Measurements from ENCODE around the gene WNT9A. TPM values are rescaled to one million over a fixed set of nuclear protein-coding genes. Genes with fewer than 3 reads are reported as not detected.

Gene WNT9A
- total and polyA plus RNA-seq, 4 donors, result 2.6 to 8.6 (median 4.9) TPM

DNA sequence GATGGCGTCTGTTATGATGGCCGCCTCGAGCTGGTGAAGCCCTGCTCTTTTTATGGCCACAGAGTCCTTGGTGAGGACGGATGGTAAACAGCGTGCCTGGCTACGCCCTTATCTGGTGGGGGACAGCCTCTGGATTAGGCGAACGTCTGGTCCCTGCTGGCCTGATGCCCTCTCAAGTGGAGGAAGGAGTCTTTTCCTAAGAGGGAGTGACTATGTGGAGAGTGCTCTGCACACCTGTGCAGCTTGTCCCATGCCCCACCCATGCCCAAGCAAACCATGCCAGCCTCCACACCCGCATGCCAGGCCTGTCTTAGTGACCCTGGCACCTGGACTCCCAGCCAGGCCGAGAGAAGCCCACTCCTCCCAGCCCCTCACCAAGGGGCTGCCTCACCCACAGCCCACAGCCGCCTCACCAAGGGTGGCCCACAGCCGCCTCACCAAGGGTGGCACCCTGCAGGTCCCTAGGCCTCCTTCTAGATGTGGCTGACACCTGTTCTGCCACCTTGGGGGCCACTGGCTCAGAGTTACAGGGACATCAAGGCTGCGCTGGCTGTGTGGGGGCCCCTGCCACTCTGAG, 40.2 kb downstream of the WNT9A start:
- DNase-seq (no peak), ATAC-seq (ENCODE audit: insufficient read depth, low FRiP score) (no peak)
- WGBS, 2 donors, result 78 to 88% methylated on average over 13 of the region's 13 CpGs
- no peak for TF ChIP-seq CTCF (IDR thresholded peaks at IDR 0.05; ENCODE audit: control extremely low read depth, extremely low read depth)
- no peaks in the 10 kb centered on the region for H3K27me3 ChIP-seq (ENCODE audit: control insufficient read depth in 3 of 3, insufficient read depth in 3 of 3, low read length in 2 of 3)
- no peaks in the 10 kb centered on the region for H3K36me3 ChIP-seq (ENCODE audit: control insufficient read depth in 4 of 4, insufficient read depth in 4 of 4, low read length in 4 of 4)
- H3K9ac ChIP-seq (ENCODE audit: insufficient read depth in 1 of 2, low read length in 2 of 2), result no peak overlapping the region
- no peak overlapping the region for H3K27ac ChIP-seq (ENCODE audit: low read depth in 1 of 2, low read length in 1 of 2)
- no peak overlapping the region for H3K4me3 ChIP-seq
- H3K4me1 ChIP-seq (ENCODE audit: control insufficient read depth in 5 of 5, insufficient read depth in 5 of 5, low read length in 5 of 5), result peaks cover 0 to 4% (median 0%) of the 10 kb centered on the region in 5 donors
- no peaks in the 10 kb centered on the region for H3K9me3 ChIP-seq (ENCODE audit: control insufficient read depth in 4 of 4, insufficient read depth in 3 of 4, low read length in 3 of 4)

DNA sequence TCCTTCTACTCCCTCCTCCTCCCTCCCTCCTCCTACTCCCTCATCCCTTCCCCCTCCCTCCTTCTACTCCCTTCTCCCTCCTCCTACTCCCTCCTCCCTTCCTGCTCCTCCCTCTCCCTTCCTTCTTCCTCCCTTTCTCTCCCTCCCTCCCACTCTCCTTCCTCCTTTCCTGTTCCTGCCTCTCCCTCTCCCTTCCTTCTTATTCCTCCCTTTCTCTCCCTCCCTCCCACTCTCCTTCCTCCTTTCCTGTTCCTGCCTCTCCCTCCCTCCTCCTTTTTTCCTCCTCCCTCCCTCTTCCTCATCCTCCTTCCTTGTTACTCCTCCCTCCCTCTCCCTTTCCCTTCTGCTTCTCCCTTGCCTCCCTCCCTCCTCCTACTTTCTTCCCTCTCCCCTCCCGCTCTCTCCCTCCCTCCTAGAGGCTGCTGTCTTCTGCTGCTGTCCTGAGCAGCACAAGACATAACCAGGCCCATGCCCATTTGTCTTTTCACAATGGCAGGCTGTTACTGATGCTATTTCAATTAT, 41.1 kb downstream of the WNT9A start:
- H3K27me3 ChIP-seq (ENCODE audit: control insufficient read depth in 3 of 3, insufficient read depth in 3 of 3, low read length in 2 of 3), result no peaks in the 10 kb centered on the region
- no peak overlapping the region for H3K9ac ChIP-seq (ENCODE audit: insufficient read depth in 1 of 2, low read length in 2 of 2)
- H3K27ac ChIP-seq (ENCODE audit: low read depth in 1 of 2, low read length in 1 of 2), result no peak overlapping the region
- no peaks in the 10 kb centered on the region for H3K36me3 ChIP-seq (ENCODE audit: control insufficient read depth in 4 of 4, insufficient read depth in 4 of 4, low read length in 4 of 4)
- DNase-seq, result no peak
- 79 to 91% methylated on average over 1 of the region's 1 CpG for WGBS, 2 donors
- TF ChIP-seq CTCF (IDR thresholded peaks at IDR 0.05; ENCODE audit: control extremely low read depth, extremely low read depth), result no peak
- peaks cover 0 to 4% (median 0%) of the 10 kb centered on the region in 5 donors for H3K4me1 ChIP-seq (ENCODE audit: control insufficient read depth in 5 of 5, insufficient read depth in 5 of 5, low read length in 5 of 5)
- H3K9me3 ChIP-seq (ENCODE audit: control insufficient read depth in 4 of 4, insufficient read depth in 3 of 4, low read length in 3 of 4), result no peaks in the 10 kb centered on the region
- no peak overlapping the region for H3K4me3 ChIP-seq
- ATAC-seq (ENCODE audit: insufficient read depth, low FRiP score), result no peak

DNA sequence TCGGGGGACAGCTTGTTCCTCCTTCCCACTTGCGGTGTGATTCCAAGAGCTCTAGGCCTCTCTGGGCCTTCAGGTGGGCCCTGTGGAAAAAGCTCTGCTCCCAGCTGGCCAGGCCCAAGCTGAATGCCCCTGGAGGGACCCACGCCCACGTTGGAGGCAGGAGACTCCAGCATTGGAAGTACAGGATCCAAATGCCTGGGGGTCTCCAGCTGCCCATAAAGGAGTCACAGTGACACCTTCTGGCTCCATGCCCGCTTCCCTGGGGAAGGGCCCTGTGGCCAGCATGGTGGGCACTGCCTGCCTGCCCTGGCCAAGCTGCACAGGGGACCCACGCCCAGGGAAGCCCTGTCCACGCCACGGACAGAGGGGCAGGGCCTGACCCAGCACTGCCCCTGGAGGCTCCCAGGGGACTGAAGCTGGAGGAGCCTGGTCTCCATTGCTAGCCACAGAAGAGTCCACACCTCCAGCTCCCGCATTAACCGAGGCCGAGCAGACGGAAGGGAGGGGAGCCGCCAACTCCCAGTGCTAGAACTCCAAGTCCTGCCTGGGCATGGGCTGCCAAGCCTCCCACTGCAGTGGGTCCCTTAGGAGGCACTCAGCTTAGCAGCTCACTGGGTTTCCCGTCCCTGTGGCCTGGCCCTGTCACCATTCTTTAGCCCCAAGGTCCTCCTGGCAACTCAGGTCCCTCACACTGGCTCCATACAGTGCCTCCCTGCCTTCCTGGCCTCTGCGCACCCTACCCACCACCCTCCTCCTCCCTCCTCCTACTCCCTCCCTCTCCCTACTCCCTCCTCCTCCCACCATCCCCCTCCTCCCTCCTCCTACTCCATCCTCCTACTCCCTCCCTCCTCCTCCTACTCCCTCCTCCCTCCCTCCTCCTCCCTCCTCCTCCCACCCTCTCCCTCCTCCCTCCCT, 41.9 kb downstream of the WNT9A start:
- ATAC-seq (ENCODE audit: insufficient read depth, low FRiP score), result no peak
- Histone ChIP-seq H3K27ac (ENCODE audit: low read depth in 1 of 2, low read length in 1 of 2) (no peak overlapping the region), H3K4me1 (ENCODE audit: control insufficient read depth in 5 of 5, insufficient read depth in 5 of 5, low read length in 5 of 5) (peaks cover 0 to 4% (median 0%) of the 10 kb centered on the region in 5 donors), H3K36me3 (ENCODE audit: control insufficient read depth in 4 of 4, insufficient read depth in 4 of 4, low read length in 4 of 4) (no peaks in the 10 kb centered on the region), H3K27me3 (ENCODE audit: control insufficient read depth in 3 of 3, insufficient read depth in 3 of 3, low read length in 2 of 3) (no peaks in the 10 kb centered on the region), H3K9ac (ENCODE audit: insufficient read depth in 1 of 2, low read length in 2 of 2) (no peak overlapping the region), H3K4me3 (no peak overlapping the region), H3K9me3 (ENCODE audit: control insufficient read depth in 4 of 4, insufficient read depth in 3 of 4, low read length in 3 of 4) (no peaks in the 10 kb centered on the region)
- no peak for TF ChIP-seq CTCF (IDR thresholded peaks at IDR 0.05; ENCODE audit: control extremely low read depth, extremely low read depth)
- DNase-seq, result no peak
- WGBS, 2 donors, result 84 to 89% methylated on average over 15 of the region's 15 CpGs

Data from lung (tissue), 12 donors.